DMS79 (cell line): ENCODE data around the gene PFDN5.
"Not testable (repeated sequence)": the region's sequence is repeated elsewhere in the genome, so short reads cannot be mapped to it uniquely, and the experiment has no call there.

Source experiments
- DNase-seq: peaks from one replicate; lab custom pipeline; 2025; lab: John Stamatoyannopoulos, UW

Gene PFDN5

GRCh38 chr12:53287741-53288216 is 7.6 kb upstream of the PFDN5 start:
- DNase-seq: no peak

- DNase-seq: no peak
These were observed 7.0 kb upstream of the PFDN5 start for GRCh38 chr12:53288322-53288721.

- DNase-seq: no peak
These were observed 5.5 kb upstream of the PFDN5 start for GRCh38 chr12:53289891-53290290.

GRCh38 chr12:53290661-53291060 is 4.7 kb upstream of the PFDN5 start:
- no peak for DNase-seq

GRCh38 chr12:53292426-53292825 is 2.9 kb upstream of the PFDN5 start:
- DNase-seq: peak; percentile 65

- no peak for DNase-seq
These were observed 513 bp downstream of the PFDN5 start for GRCh38 chr12:53295891-53296219.

GRCh38 chr12:53297106-53297505 is 1.8 kb downstream of the PFDN5 start:
- DNase-seq: not testable (repeated sequence)

GRCh38 chr12:53298164-53298563 is 2.8 kb downstream of the PFDN5 start:
- DNase-seq: no peak

- no peak for DNase-seq
These were observed 3.7 kb downstream of the PFDN5 start for GRCh38 chr12:53299101-53299453.

- peak; percentile 50 for DNase-seq
These were observed 4.3 kb downstream of the PFDN5 start, which contains the start of gene MYG1 for GRCh38 chr12:53299454-53300180. Gene MYG1 (plus strand): TSS chr12:53299695. CDS start chr12:53299738, 43 bp downstream.

- DNase-seq: no peak
These were observed 4.8 kb downstream of the PFDN5 start for GRCh38 chr12:53300187-53300586.

GRCh38 chr12:53302903-53303302 is 7.6 kb downstream of the PFDN5 start:
- DNase-seq: no peak

GRCh38 chr12:53306826-53307225 is 11.5 kb downstream of the PFDN5 start:
- no peak for DNase-seq

- DNase-seq: no peak
These were observed 12.9 kb downstream of the PFDN5 start for GRCh38 chr12:53308276-53308675.

- no peak for DNase-seq
These were observed 18.7 kb downstream of the PFDN5 start for GRCh38 chr12:53313996-53314395.

- DNase-seq: no peak
These were observed 25.2 kb downstream of the PFDN5 start for GRCh38 chr12:53320352-53321195.

- DNase-seq: no peak
These were observed 28.9 kb downstream of the PFDN5 start for GRCh38 chr12:53324113-53324778.

- DNase-seq: peak; percentile 48
These were observed 29.6 kb downstream of the PFDN5 start for GRCh38 chr12:53324779-53325510.

GRCh38 chr12:53325511-53326061 is 30.2 kb downstream of the PFDN5 start:
- no peak for DNase-seq

- no peak for DNase-seq
These were observed 31.3 kb downstream of the PFDN5 start for GRCh38 chr12:53326460-53327185.

- DNase-seq: no peak
These were observed 32.2 kb downstream of the PFDN5 start for GRCh38 chr12:53327435-53328042.
